NOMO-1 (cell line): ENCODE results near the gene RAB3IL1.

ENCODE experiments used
- DNase-seq, 2 experiments: peaks; one replicate each; lab custom pipeline; 2025; ENCODE audit not compliant: unreplicated experiment in 2 of 2; lab: John Stamatoyannopoulos, UW

Gene RAB3IL1

DNA sequence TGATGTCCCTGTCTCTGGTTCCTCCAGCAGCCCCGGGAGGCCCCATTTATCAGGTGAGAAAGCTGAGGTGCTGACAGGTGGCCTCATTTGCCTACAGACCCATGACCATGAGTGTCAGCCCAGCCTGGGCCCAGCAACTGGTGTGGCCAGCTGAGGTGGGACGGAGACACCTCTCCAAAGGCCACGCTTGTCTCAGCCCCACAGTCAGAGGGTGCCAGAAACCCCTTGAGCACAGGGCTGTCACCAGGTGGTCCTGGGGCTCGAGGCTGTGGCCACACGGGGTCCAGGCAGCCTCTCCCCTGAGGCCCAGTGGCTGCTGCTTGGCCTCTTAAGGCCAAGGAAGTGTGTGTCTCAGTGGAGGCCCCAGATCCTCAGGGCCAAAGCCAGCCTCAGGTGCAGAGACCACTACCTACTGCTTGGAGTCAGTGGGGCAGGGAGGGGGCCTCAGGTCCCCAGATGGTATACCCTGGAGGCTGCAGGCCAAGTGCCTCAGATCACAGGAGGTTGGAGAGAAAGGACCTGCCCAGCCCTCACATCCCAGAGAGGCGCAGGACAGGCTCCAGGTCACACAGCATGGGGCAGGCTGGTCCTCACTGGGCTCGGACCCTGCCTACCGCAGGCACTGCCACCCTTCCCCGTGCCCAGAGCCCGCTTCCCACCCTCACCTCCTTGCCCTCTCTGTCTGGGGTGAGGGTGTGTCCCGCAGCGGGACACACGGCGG, 11.4 kb downstream of the RAB3IL1 start:
- no peak for DNase-seq

GRCh38 chr11:61905067-61905696, 12.2 kb downstream of the RAB3IL1 start:
- DNase-seq = no peak

- DNase-seq = no peak
Observed at GRCh38 chr11:61904539-61905048, 12.8 kb downstream of the RAB3IL1 start.

GRCh38 chr11:61903845-61904244, 13.5 kb downstream of the RAB3IL1 start:
- no peak for DNase-seq

GRCh38 chr11:61902313-61902712, 15.1 kb downstream of the RAB3IL1 start:
- DNase-seq = no peak

DNA sequence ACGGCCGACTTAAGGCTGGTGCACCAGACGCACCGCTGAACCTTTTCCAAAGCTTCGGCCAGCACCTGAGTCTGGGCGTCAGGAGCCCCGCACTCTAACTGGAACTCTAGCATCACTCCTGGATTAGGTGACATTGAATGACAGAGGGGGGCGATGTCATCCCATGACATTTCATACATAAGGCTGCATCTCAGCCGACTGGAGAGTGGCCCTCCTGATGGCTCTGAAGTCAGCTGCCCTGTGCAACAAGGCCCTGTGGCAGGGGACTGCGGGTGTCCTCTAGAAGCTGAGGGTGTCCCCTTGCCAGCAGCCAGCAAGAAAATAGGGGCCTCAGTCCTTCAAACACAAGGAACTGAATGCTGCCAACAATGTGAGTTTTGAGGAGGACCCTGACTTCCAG, 16.0 kb downstream of the RAB3IL1 start:
- DNase-seq = no peak

DNA sequence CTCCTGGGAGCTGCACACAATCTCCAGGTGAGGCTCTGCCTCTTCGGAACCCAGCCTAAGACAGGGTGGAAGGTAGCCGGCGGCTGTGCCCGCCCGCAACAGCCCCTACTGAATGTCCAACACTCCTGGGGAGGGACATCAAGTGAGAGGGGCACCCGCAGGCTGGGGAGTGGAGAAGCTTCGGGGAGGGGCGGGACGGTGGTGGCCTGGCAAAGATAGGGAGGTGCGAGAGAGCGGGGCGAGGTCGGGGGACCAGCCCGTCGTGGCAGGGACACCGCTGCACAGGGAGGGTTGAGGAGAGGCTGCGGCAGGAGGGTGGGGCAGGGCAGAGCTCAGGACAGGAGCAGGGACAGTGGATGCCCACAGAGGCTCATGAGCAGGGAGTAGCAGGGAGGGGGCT, 17.1 kb downstream of the RAB3IL1 start:
- no peak for DNase-seq

GRCh38 chr11:61899146-61899841, 18.1 kb downstream of the RAB3IL1 start:
- DNase-seq = peak; percentile 73 to 82

- DNase-seq = no peak
Observed at GRCh38 chr11:61898247-61898582, 19.2 kb downstream of the RAB3IL1 start.

DNA sequence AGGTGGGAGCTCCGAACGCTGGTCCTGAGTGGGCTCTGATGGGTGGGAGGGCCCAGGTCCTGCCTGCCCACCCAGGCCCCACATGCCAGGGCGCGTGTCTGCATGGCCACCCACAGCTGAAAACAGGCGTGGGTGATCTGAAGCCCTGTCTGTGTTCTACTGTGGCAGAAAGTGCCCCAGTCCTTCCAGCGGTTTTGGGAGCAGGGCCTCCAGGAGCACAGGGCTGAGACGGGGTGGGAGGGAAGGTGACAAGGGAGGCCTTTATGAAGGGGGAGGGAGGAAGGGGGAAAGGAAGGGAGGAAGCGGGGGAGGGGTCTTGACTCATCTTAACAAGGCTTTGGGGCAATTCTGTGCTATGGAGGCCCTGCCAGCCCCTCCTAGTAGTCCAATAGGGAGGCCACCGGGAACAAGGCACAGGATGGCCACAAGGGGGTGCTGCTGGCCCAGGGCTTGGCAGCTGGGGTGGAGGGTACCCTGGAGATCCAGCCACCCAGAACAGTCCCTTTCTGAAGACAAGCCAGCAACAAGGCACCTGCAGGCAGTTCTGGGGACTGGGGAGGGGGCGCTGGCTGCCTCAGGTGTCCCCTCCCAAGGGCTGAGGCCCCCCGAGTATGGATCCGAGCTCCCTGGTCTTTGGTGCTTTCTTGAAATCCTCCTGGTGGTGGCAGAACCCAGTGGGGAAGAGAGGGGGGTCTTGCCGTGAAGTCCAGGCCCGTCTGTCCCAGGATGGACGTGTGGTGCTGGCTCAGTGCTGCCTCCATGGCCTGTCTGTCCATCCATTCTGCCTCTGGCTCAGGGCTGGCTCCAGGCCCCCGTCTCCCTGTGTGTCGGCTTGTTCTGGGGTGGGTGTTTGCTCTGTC, 19.7 kb downstream of the RAB3IL1 start:
- peak; percentile 64 to 76 for DNase-seq

GRCh38 chr11:61896665-61897386, 20.5 kb downstream of the RAB3IL1 start:
- no peak for DNase-seq

DNA sequence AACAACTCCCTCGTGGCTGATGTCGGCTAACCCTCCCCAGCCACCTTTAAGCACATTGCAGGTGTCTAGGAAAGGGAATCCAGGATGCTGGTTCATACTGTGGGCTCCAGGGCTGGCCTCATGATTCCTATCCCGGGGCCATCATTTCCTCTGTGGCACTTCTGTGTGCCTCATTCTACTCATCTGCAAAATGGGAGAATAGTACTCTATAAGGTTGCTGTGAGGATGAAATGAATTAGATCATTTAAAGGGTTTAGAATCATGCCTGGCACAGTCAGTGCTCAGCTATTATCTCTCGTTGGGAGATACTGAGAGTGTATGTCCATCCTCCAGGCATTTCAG, 21.7 kb downstream of the RAB3IL1 start:
- no peak for DNase-seq

DNA sequence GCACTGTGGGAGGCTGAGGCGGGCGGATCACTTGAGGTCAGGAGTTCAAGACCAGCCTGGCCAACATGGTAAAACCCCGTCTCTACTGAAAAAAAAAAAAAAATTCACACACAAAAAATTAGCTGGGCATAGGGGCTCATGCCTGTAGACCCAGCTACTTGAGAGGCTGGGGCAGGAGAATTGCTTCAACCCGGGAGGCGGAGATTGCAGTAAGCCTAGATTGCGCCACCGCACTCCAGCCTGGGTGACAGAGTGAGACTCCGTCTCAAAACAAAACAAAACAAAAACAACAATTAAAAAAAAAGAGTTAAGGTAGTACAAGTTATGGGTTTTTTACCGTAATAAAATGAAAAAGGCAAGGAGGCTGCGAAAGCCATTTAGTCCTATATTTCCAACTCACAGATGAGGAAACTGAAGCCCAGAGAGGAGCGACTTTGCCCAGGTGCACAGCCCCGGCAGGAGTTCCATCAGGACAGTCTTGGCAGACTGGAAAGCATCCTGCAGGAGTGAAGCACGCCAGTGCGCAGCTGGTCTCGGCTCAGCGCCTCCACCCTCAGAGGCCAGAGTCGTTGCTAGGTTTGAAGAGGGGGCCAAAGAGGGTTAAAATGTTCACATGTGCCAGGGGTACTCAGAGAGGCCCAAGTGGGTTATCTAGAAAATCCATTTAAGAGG, 22.2 kb downstream of the RAB3IL1 start:
- DNase-seq = no peak

- DNase-seq = no peak
Observed at GRCh38 chr11:61893981-61894380, 23.4 kb downstream of the RAB3IL1 start.

DNA sequence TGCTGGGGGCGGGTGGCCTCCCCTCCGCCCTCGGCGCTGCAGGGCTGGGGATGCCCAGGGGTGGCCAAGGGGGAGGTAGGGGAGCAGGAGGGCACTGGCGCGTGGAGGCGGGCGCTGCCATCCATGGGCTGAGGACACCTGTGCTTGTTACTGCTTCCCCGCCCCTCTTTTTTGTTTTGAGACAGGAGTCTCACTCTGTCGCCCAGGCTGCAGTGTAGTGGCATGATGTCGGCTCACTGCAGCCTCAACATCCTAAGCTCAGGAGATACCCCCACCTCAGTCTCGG, 25.3 kb downstream of the RAB3IL1 start:
- no peak for DNase-seq

DNA sequence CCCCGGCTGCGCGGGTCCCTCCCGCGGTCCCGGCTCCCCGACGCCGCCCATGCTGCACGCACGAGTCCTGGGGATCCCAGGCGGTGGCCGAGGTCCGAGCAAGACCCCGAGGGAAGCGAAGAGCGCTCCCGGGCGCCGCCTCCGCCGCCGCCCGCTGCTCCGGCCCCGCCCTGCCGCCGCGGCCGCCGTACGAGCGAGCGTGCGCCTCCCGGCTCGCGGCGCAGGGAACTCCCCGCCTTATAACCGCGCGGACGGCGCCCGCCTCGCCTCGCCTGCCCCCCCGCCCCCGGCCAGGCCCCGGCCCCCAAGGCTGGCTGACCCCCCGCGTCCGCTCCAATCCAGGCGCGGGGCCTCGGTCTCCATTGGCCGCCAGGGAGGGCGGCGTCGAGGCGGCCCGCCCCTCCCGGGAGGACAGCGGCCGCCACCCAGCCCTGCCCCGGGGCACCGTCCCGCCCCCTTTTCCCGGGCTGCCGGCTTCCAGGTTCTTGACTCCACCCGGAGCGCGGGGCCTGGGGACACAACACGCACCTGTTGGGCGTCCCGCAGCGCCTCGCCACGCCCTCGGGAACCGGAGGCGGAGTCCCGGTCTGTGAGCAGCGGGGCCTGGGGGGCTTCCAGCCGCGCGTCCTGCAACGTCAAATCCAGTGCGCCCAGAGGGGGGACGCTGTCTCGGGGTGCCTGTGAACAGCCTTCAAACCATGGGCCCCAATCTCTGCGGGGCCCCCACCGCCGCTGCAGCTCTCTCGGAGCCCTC, 25.9 kb downstream of the RAB3IL1 start, which contains the start of gene FADS3:
Gene FADS3, minus strand, starts transcription at position 215 of the 754 bp plus-strand sequence. Its CDS starts 164 bp downstream, at position 51.
- peak; percentile 32 to 70 for DNase-seq

- peak; percentile 31 to 58 for DNase-seq
Observed at GRCh38 chr11:61890529-61891330, 26.6 kb downstream of the RAB3IL1 start.

DNA sequence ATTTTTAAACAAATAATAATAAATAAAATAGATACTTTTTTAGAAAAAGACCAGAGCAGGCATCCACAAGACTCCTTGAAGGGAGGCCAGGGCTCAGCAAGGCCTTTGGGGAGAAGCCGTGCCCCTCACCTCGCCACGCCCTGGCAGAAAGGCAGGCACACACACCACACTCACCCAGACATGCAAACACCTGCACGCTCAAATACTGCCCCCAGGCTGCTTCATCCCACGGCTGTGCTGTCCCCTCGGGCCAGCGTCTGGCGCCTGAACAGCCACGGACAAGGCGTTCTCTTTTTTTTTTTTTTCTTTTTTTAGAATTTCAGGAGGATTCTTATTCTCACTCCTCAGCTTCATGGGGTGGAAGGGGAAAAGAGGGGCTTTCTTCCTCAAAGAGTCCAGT, 27.5 kb downstream of the RAB3IL1 start:
- DNase-seq = no peak
